ENCODE data around the gene OR2S2. TPM values are rescaled to one million over a fixed set of nuclear protein-coding genes. Genes with fewer than 3 reads are reported as not detected.
"Not testable (repeated sequence)": the region's sequence is repeated elsewhere in the genome, so short reads cannot be mapped to it uniquely, and the experiment has no call there.

Gene OR2S2
- total RNA-seq, 1 donor from 2014 or later, result not detected

GRCh38 chr9:35915681-35916294, 42.2 kb downstream of the OR2S2 start:
- no peak for DNase-seq (ENCODE audit: low spot score)
- Mint-ChIP-seq H3K9me3 (no peaks in the 10 kb centered on the region), H3K36me3 (no peaks in the 10 kb centered on the region), H3K27ac (peak overlapping the region; percentile 17), H3K4me3 (no peak overlapping the region), H3K27me3 (ENCODE audit: insufficient read depth, low read depth) (no peaks in the 10 kb centered on the region), H3K4me1 (peaks cover 3% of the 10 kb centered on the region)
- Histone ChIP-seq H3F3A (ENCODE audit: low read depth) (peaks cover 17% of the 10 kb centered on the region), H3K4me2 (no peak overlapping the region), H3K27ac (no peak overlapping the region), H3K36me3 (no peaks in the 10 kb centered on the region), H3K9ac (no peak overlapping the region), H3K27me3 (no peaks in the 10 kb centered on the region), H4K20me1 (ENCODE audit: low read depth) (no peaks in the 10 kb centered on the region), H3K9me3 (ENCODE audit: low read depth) (no peaks in the 10 kb centered on the region), H3K4me3 (no peak overlapping the region), H3K79me2 (ENCODE audit: low read depth) (no peaks in the 10 kb centered on the region), H2AFZ (replicated peaks) (no peak overlapping the region), H3K4me1 (no peaks in the 10 kb centered on the region)
- no peak for TF ChIP-seq CTCF (IDR thresholded peaks at IDR 0.05)
- no peak for TF ChIP-seq EZH2 (IDR thresholded peaks at IDR 0.05)
- no peak for TF ChIP-seq EZH2phosphoT487 (IDR thresholded peaks at IDR 0.05)

- Histone ChIP-seq H3K27me3 (no peaks in the 10 kb centered on the region), H3K9ac (no peak overlapping the region), H3K4me2 (no peak overlapping the region), H3K9me3 (ENCODE audit: low read depth) (no peaks in the 10 kb centered on the region), H3K4me1 (no peaks in the 10 kb centered on the region), H3K27ac (no peak overlapping the region), H2AFZ (replicated peaks) (no peak overlapping the region), H3K36me3 (no peaks in the 10 kb centered on the region), H3K4me3 (no peak overlapping the region), H3F3A (ENCODE audit: low read depth) (peaks cover 17% of the 10 kb centered on the region), H3K79me2 (ENCODE audit: low read depth) (no peaks in the 10 kb centered on the region), H4K20me1 (ENCODE audit: low read depth) (no peaks in the 10 kb centered on the region)
- Mint-ChIP-seq H3K36me3 (no peaks in the 10 kb centered on the region), H3K27ac (no peak overlapping the region), H3K4me3 (no peak overlapping the region), H3K9me3 (no peaks in the 10 kb centered on the region), H3K27me3 (ENCODE audit: insufficient read depth, low read depth) (no peaks in the 10 kb centered on the region), H3K4me1 (peaks cover 8% of the 10 kb centered on the region)
- TF ChIP-seq CTCF (IDR thresholded peaks at IDR 0.05), result no peak
- TF ChIP-seq EZH2 (IDR thresholded peaks at IDR 0.05), result no peak
- TF ChIP-seq EZH2phosphoT487 (IDR thresholded peaks at IDR 0.05), result no peak
- peak; percentile 74 for DNase-seq (ENCODE audit: low spot score)
These were observed 43.6 kb downstream of the OR2S2 start for GRCh38 chr9:35914301-35914807.

- H3K9ac ChIP-seq; H3K4me2 ChIP-seq; H3K27ac Mint-ChIP-seq; H3K36me3 Mint-ChIP-seq; H4K20me1 ChIP-seq (ENCODE audit: low read depth); H3K9me3 ChIP-seq (ENCODE audit: low read depth); H3K27me3 Mint-ChIP-seq (ENCODE audit: insufficient read depth, low read depth); H3K27ac ChIP-seq; H2AFZ ChIP-seq (replicated peaks); DNase-seq (ENCODE audit: low spot score); H3K36me3 ChIP-seq; H3K79me2 ChIP-seq (ENCODE audit: low read depth); H3K27me3 ChIP-seq; H3K4me3 ChIP-seq; H3K9me3 Mint-ChIP-seq; H3K4me3 Mint-ChIP-seq; H3K4me1 ChIP-seq: not testable (repeated sequence)
- H3F3A ChIP-seq (ENCODE audit: low read depth), result peaks cover 17% of the 10 kb centered on the region
- H3K4me1 Mint-ChIP-seq, result peaks cover 17% of the 10 kb centered on the region
These were observed 44.5 kb downstream of the OR2S2 start for GRCh38 chr9:35913429-35913828.

GRCh38 chr9:35912791-35913400, 45.1 kb downstream of the OR2S2 start:
- no peak overlapping the region for H3K27ac ChIP-seq
- H3K4me3 ChIP-seq, result no peak overlapping the region
- Mint-ChIP-seq H3K4me3 (no peak overlapping the region), H3K36me3 (no peaks in the 10 kb centered on the region), H3K4me1 (peaks cover 23% of the 10 kb centered on the region), H3K27ac (no peak overlapping the region), H3K9me3 (no peaks in the 10 kb centered on the region), H3K27me3 (ENCODE audit: insufficient read depth, low read depth) (no peaks in the 10 kb centered on the region)
- no peak overlapping the region for H2AFZ ChIP-seq (replicated peaks)
- no peaks in the 10 kb centered on the region for H3K36me3 ChIP-seq
- no peaks in the 10 kb centered on the region for H3K79me2 ChIP-seq (ENCODE audit: low read depth)
- H3K4me1 ChIP-seq, result peaks cover 10% of the 10 kb centered on the region
- no peak overlapping the region for H3K4me2 ChIP-seq
- DNase-seq (ENCODE audit: low spot score), result no peak
- H3K9me3 ChIP-seq (ENCODE audit: low read depth), result no peaks in the 10 kb centered on the region
- H3F3A ChIP-seq (ENCODE audit: low read depth), result peaks cover 17% of the 10 kb centered on the region
- no peak overlapping the region for H3K9ac ChIP-seq
- no peaks in the 10 kb centered on the region for H3K27me3 ChIP-seq
- no peaks in the 10 kb centered on the region for H4K20me1 ChIP-seq (ENCODE audit: low read depth)
- TF ChIP-seq CTCF (IDR thresholded peaks at IDR 0.05) (no peak), EZH2phosphoT487 (IDR thresholded peaks at IDR 0.05) (no peak), EZH2 (IDR thresholded peaks at IDR 0.05) (no peak)
